ENCODE results near the gene TMEM30B.

Gene TMEM30B

GRCh38 chr14:61300209-61300608 is 19.1 kb upstream of the TMEM30B start:
- H3K4me3 ChIP-seq (ENCODE audit: low read depth, low read length): no peak overlapping the region
- no peak for DNase-seq (ENCODE audit: low read depth)
- no peak for TF ChIP-seq CTCF (IDR thresholded peaks at IDR 0.05; ENCODE audit: low read depth, low read length, missing control alignments)
- in situ Hi-C loops (cut with HindIII; ENCODE audit: low sequenced_read_pairs): no loop called here

GRCh38 chr14:61298824-61299223 is 17.7 kb upstream of the TMEM30B start:
- in situ Hi-C loops (cut with HindIII; ENCODE audit: low sequenced_read_pairs): no loop called here
- no peak for TF ChIP-seq CTCF (IDR thresholded peaks at IDR 0.05; ENCODE audit: low read depth, low read length, missing control alignments)
- no peak for DNase-seq (ENCODE audit: low read depth)
- H3K4me3 ChIP-seq (ENCODE audit: low read depth, low read length): no peak overlapping the region

GRCh38 chr14:61297581-61297980 is 16.4 kb upstream of the TMEM30B start:
- no peak for TF ChIP-seq CTCF (IDR thresholded peaks at IDR 0.05; ENCODE audit: low read depth, low read length, missing control alignments)
- no peak for DNase-seq (ENCODE audit: low read depth)
- no peak overlapping the region for H3K4me3 ChIP-seq (ENCODE audit: low read depth, low read length)
- in situ Hi-C loops (cut with HindIII; ENCODE audit: low sequenced_read_pairs): no loop called here

- peak; percentile 26 for DNase-seq (ENCODE audit: low read depth)
- in situ Hi-C loops (cut with HindIII; ENCODE audit: low sequenced_read_pairs): no loop called here
- peak; percentile 68 for TF ChIP-seq CTCF (IDR thresholded peaks at IDR 0.05; ENCODE audit: low read depth, low read length, missing control alignments)
- H3K4me3 ChIP-seq (ENCODE audit: low read depth, low read length): no peak overlapping the region
Observed at GRCh38 chr14:61296719-61297502, 15.8 kb upstream of the TMEM30B start.

GRCh38 chr14:61296151-61296550 is 15.0 kb upstream of the TMEM30B start:
- in situ Hi-C loops (cut with HindIII; ENCODE audit: low sequenced_read_pairs): no loop called here
- TF ChIP-seq CTCF (IDR thresholded peaks at IDR 0.05; ENCODE audit: low read depth, low read length, missing control alignments): no peak
- DNase-seq (ENCODE audit: low read depth): no peak
- no peak overlapping the region for H3K4me3 ChIP-seq (ENCODE audit: low read depth, low read length)

- no peak for TF ChIP-seq CTCF (IDR thresholded peaks at IDR 0.05; ENCODE audit: low read depth, low read length, missing control alignments)
- H3K4me3 ChIP-seq (ENCODE audit: low read depth, low read length): no peak overlapping the region
- in situ Hi-C loops (cut with HindIII; ENCODE audit: low sequenced_read_pairs): no loop called here
- DNase-seq (ENCODE audit: low read depth): no peak
Observed at GRCh38 chr14:61290701-61291100, 9.6 kb upstream of the TMEM30B start.
